H1 (cell line): ENCODE results near the gene APEH. TPM values are rescaled to one million over a fixed set of nuclear protein-coding genes. Genes with fewer than 3 reads are reported as not detected.

Experiments
- ASH2L ChIP-seq: fragments of 200-600, 300-600 bp; sonication (generic); IDR thresholded peaks from one replicate; pipeline ENCODE4 v1.7.1; 2017; ENCODE audit warnings: low read length
- BACH1 ChIP-seq: IDR thresholded peaks from 2 replicates; pipeline ENCODE4 v1.6.1; 2012; ENCODE audit warnings: low read length, improper control_type of control experiment
- CTBP2 ChIP-seq: IDR thresholded peaks from 2 replicates; pipeline ENCODE4 v1.7.0; 2011; ENCODE audit warnings: borderline replicate concordance, mild to moderate bottlenecking, moderate library complexity, mixed read lengths, low read length; ENCODE audit not compliant: insufficient read depth, insufficient read length
- NANOG ChIP-seq: IDR thresholded peaks from 2 replicates; pipeline ENCODE4 v1.6.1; 2011; ENCODE audit warnings: low read length, low read depth, mild to moderate bottlenecking, inconsistent platforms; ENCODE audit not compliant: insufficient read depth, poor library complexity, severe bottlenecking
- SAP30 ChIP-seq: fragments of 300-600 bp; sonication (generic); IDR thresholded peaks from 2 replicates; pipeline ENCODE4 v1.7.1; 2012; ENCODE audit warnings: low read length, moderate library complexity, mild to moderate bottlenecking, inconsistent platforms; ENCODE audit not compliant: insufficient read depth, insufficient replicate concordance
- TAF1 ChIP-seq: IDR thresholded peaks from 2 replicates; pipeline ENCODE4 v1.6.1; 2011; ENCODE audit warnings: mild to moderate bottlenecking, low read depth, low read length
- polyA plus RNA-seq, 7 experiments: library from polyadenylated mRNA; depleted of rRNA in 3 of 7; stranded (reverse) in 5 of 7; unstranded in 2 of 7; fragments of >200 nt in 5 of 7; fragments of 200-250 nt in 2 of 7; gene quantifications; 1 replicate in 5 of 7; 2 replicates in 1 of 7; 4 replicates in 1 of 7; pipeline versions ENCODE4 v1.2.1 to v1.2.3, GENCODE V29; 2011 to 2013; ENCODE audit warnings: missing spikeins in 2 of 7, mixed read lengths in 2 of 7
- total RNA-seq: library from RNA; stranded (reverse); fragmentation: NEBNext Ultra II Directional; extraction: Animal tissue kit (Norgen Biotek cat#: 25700); gene quantifications from 2 replicates; pipeline ENCODE4 v1.2.1, GENCODE V29; 2021
- TF ChIP-seq, protein P1 (sequence below): IDR thresholded peaks from 2 replicates; pipeline ENCODE4 v1.6.1; 2011; ENCODE audit warnings: low read depth, mild to moderate bottlenecking, low read length; ENCODE audit not compliant: insufficient read depth

The APEH gene
- total and polyA plus RNA-seq, 2 of the 8 experiments (the other 6 are each of a cell fraction or from before 2014, with no cell fraction given), result 222 to 260 TPM

DNA sequence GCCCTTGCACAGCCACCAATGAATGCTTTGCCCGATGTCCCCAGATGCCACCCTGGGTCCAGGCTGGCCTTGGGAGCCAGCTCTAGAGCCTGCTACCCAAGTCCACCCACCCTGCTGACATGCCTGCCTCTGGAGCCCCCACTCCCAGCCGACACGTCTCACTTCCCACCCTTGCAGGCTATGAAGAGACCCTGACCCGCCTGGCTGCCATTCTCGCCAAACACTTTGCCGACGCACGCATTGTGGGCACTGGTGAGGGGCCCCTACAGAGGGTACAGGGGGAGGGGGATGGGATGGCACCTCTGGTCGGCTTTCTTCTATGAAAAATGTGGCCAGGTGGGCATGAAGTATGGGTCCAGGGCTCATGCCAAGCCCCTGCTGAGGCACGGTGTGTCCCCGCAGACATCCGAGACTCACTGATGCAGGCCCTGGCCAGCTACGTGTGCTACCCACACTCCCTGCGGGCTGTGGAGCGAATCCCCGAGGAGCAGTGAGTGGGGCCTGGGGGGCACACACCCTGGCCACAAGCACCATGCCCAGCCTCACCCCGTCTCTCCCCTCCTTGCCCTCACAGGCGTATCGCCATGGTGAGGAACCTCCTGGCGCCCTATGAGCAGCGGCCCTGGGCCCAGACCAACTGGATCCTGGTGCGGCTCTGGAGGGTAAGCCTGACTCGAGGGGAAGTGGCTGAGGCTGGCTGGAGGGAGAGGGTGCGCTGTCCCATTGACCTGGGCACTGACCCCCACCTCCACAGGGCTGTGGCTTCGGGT lies 39.4 kb downstream of the APEH start (continued):
- TF ChIP-seq, protein P1, sequence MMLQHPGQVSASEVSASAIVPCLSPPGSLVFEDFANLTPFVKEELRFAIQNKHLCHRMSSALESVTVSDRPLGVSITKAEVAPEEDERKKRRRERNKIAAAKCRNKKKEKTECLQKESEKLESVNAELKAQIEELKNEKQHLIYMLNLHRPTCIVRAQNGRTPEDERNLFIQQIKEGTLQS, result no peak
- TF ChIP-seq BACH1 (no peak), NANOG (no peak), SAP30 (no peak), ASH2L (no peak), TAF1 (no peak), CTBP2 (no peak)
- TF ChIP-seq, all 59 proteins: peak for 0
